SJSA1 (cell line): ENCODE results near the gene CTPS2. TPM values are rescaled to one million over a fixed set of nuclear protein-coding genes. Genes with fewer than 3 reads are reported as not detected.

ENCODE experiments used
- DNase-seq, 2 experiments: peaks; one replicate each; pipeline ENCODE4 v3.0.0-alpha.2; 2015 to 2020; ENCODE audit warnings: low spot score in 2 of 2, low read depth in 1 of 2
- H3K27ac ChIP-seq: fragments of 250-450 bp; sonication (Bioruptor Pico); 2 replicates; pipeline ENCODE4 v1.5.1; 2020; ENCODE audit warnings: mild to moderate bottlenecking, moderate library complexity
- H3K27me3 ChIP-seq: fragments of 250-450 bp; sonication (Bioruptor Pico); replicated peaks from 2 replicates; pipeline ENCODE4 v1.5.1; 2020; ENCODE audit warnings: mild to moderate bottlenecking, moderate library complexity
- H3K36me3 ChIP-seq: fragments of 250-450 bp; sonication (Bioruptor Pico); 2 replicates; pipeline ENCODE4 v1.5.1; 2020; ENCODE audit warnings: mild to moderate bottlenecking
- H3K4me1 ChIP-seq: fragments of 250-450 bp; sonication (Bioruptor Pico); replicated peaks from 2 replicates; pipeline ENCODE4 v1.6.1; 2021; ENCODE audit warnings: mild to moderate bottlenecking
- H3K4me3 ChIP-seq: fragments of 250-450 bp; sonication (Bioruptor Pico); 2 replicates; pipeline ENCODE4 v1.5.1; 2020; ENCODE audit warnings: mild to moderate bottlenecking
- H3K9me3 ChIP-seq: fragments of 250-450 bp; sonication (Bioruptor Pico); replicated peaks from 2 replicates; pipeline ENCODE4 v1.5.1; 2020; ENCODE audit warnings: mild to moderate bottlenecking
- total RNA-seq: library from RNA; depleted of rRNA; stranded (reverse); fragments of >200 nt; shearing (Covaris generic); gene quantifications from 2 replicates; pipeline ENCODE4 v1.2.3, GENCODE V29; 2014

Gene CTPS2
- total RNA-seq, 1 experiment from 2014 or later: 8.4 TPM

GRCh38 chrX:16662402-16662801 is 50.1 kb downstream of the CTPS2 start:
- Histone ChIP-seq H3K27ac (no peak overlapping the region), H3K4me1 (peaks cover 60% of the 10 kb centered on the region), H3K27me3 (no peaks in the 10 kb centered on the region), H3K4me3 (no peak overlapping the region), H3K9me3 (no peaks in the 10 kb centered on the region), H3K36me3 (no peaks in the 10 kb centered on the region; the same call in 1 of the 2 replicates)
- DNase-seq: no peak

GRCh38 chrX:16661495-16661894 is 51.0 kb downstream of the CTPS2 start:
- Histone ChIP-seq H3K27ac (no peak overlapping the region), H3K4me3 (no peak overlapping the region), H3K36me3 (no peaks in the 10 kb centered on the region; the same call in 1 of the 2 replicates), H3K4me1 (peaks cover 54% of the 10 kb centered on the region), H3K9me3 (no peaks in the 10 kb centered on the region), H3K27me3 (no peaks in the 10 kb centered on the region)
- DNase-seq: no peak

GRCh38 chrX:16659321-16659720 is 53.1 kb downstream of the CTPS2 start:
- Histone ChIP-seq H3K27ac (peak overlapping the region; percentile 94), H3K4me1 (peaks cover 33% of the 10 kb centered on the region), H3K9me3 (no peaks in the 10 kb centered on the region), H3K27me3 (no peaks in the 10 kb centered on the region), H3K4me3 (no peak overlapping the region), H3K36me3 (no peaks in the 10 kb centered on the region; the same call in 1 of the 2 replicates)
- peak in 1 of 2 experiments; percentile 58 for DNase-seq

GRCh38 chrX:16658284-16658683 is 54.2 kb downstream of the CTPS2 start:
- H3K27me3 ChIP-seq: no peaks in the 10 kb centered on the region
- no peaks in the 10 kb centered on the region; the same call in 1 of the 2 replicates for H3K36me3 ChIP-seq
- no peak overlapping the region for H3K4me3 ChIP-seq
- no peaks in the 10 kb centered on the region for H3K9me3 ChIP-seq
- peaks cover 29% of the 10 kb centered on the region for H3K4me1 ChIP-seq
- peak; percentile 45 to 86 for DNase-seq
- H3K27ac ChIP-seq: peak overlapping the region; percentile 94

GRCh38 chrX:16654093-16654492 is 58.4 kb downstream of the CTPS2 start:
- Histone ChIP-seq H3K4me1 (peaks cover 20% of the 10 kb centered on the region), H3K27ac (no peak overlapping the region), H3K36me3 (no peaks in the 10 kb centered on the region), H3K9me3 (no peaks in the 10 kb centered on the region), H3K27me3 (no peaks in the 10 kb centered on the region), H3K4me3 (no peak overlapping the region)
- DNase-seq: no peak

GRCh38 chrX:16653424-16653823 is 59.0 kb downstream of the CTPS2 start:
- Histone ChIP-seq H3K4me3 (no peak overlapping the region), H3K27me3 (no peaks in the 10 kb centered on the region), H3K9me3 (no peaks in the 10 kb centered on the region), H3K27ac (no peak overlapping the region), H3K36me3 (no peaks in the 10 kb centered on the region), H3K4me1 (peaks cover 13% of the 10 kb centered on the region)
- no peak for DNase-seq

- Histone ChIP-seq H3K4me3 (no peak overlapping the region), H3K36me3 (no peaks in the 10 kb centered on the region), H3K27me3 (no peaks in the 10 kb centered on the region), H3K27ac (no peak overlapping the region), H3K4me1 (peaks cover 4% of the 10 kb centered on the region), H3K9me3 (no peaks in the 10 kb centered on the region)
- no peak for DNase-seq
Measured at GRCh38 chrX:16651391-16652024, 61.0 kb downstream of the CTPS2 start.

GRCh38 chrX:16649858-16650257 is 62.6 kb downstream of the CTPS2 start, which contains the start of gene S100G:
Gene S100G, plus strand, starts transcription at chrX:16650158. Its CDS starts 849 bp downstream, at chrX:16651007.
- H3K4me1 ChIP-seq: peaks cover 4% of the 10 kb centered on the region
- DNase-seq: no peak
- H3K4me3 ChIP-seq: no peak within 1 kb of the TSS
- H3K9me3 ChIP-seq: no peaks in the 10 kb centered on the region
- no peaks in the 10 kb centered on the region for H3K36me3 ChIP-seq
- H3K27ac ChIP-seq: no peak within 1 kb of the TSS
- H3K27me3 ChIP-seq: no peaks in the 10 kb centered on the region

- no peak for DNase-seq
- no peak overlapping the region for H3K4me3 ChIP-seq
- no peaks in the 10 kb centered on the region for H3K36me3 ChIP-seq
Measured at GRCh38 chrX:16646366-16647138, 65.9 kb downstream of the CTPS2 start.

GRCh38 chrX:16643176-16643575 is 69.3 kb downstream of the CTPS2 start:
- Histone ChIP-seq H3K4me1 (no peaks in the 10 kb centered on the region; the same call in 1 of the 2 replicates), H3K27ac (no peak overlapping the region), H3K36me3 (no peaks in the 10 kb centered on the region), H3K9me3 (no peaks in the 10 kb centered on the region), H3K4me3 (no peak overlapping the region), H3K27me3 (no peaks in the 10 kb centered on the region)
- no peak for DNase-seq

More at GRCh38 chrX:16646366-16647138, 65.9 kb downstream of the CTPS2 start:
- H3K4me1 ChIP-seq: no peaks in the 10 kb centered on the region; the same call in 1 of the 2 replicates
- no peak overlapping the region for H3K27ac ChIP-seq
- no peaks in the 10 kb centered on the region for H3K9me3 ChIP-seq
- H3K27me3 ChIP-seq: no peaks in the 10 kb centered on the region

GRCh38 chrX:16640823-16641222 is 71.6 kb downstream of the CTPS2 start:
- Histone ChIP-seq H3K27me3 (no peaks in the 10 kb centered on the region), H3K9me3 (no peaks in the 10 kb centered on the region), H3K4me3 (no peak overlapping the region), H3K27ac (no peak overlapping the region), H3K4me1 (no peaks in the 10 kb centered on the region; the same call in 1 of the 2 replicates), H3K36me3 (no peaks in the 10 kb centered on the region)
- no peak for DNase-seq

- Histone ChIP-seq H3K4me3 (no peak overlapping the region), H3K27me3 (no peaks in the 10 kb centered on the region), H3K27ac (no peak overlapping the region), H3K4me1 (no peaks in the 10 kb centered on the region; the same call in 1 of the 2 replicates), H3K9me3 (no peaks in the 10 kb centered on the region), H3K36me3 (no peaks in the 10 kb centered on the region)
- DNase-seq: no peak
Measured at GRCh38 chrX:16639966-16640365, 72.5 kb downstream of the CTPS2 start.

GRCh38 chrX:16638533-16638932 is 73.9 kb downstream of the CTPS2 start:
- DNase-seq: no peak
- H3K9me3 ChIP-seq: no peaks in the 10 kb centered on the region
- no peaks in the 10 kb centered on the region for H3K36me3 ChIP-seq
- H3K27ac ChIP-seq: no peak overlapping the region
- H3K4me1 ChIP-seq: no peaks in the 10 kb centered on the region; the same call in 1 of the 2 replicates
- no peak overlapping the region for H3K4me3 ChIP-seq
- H3K27me3 ChIP-seq: no peaks in the 10 kb centered on the region

- Histone ChIP-seq H3K27ac (no peak overlapping the region), H3K36me3 (no peaks in the 10 kb centered on the region), H3K27me3 (no peaks in the 10 kb centered on the region), H3K9me3 (no peaks in the 10 kb centered on the region), H3K4me3 (no peak overlapping the region), H3K4me1 (no peaks in the 10 kb centered on the region)
- DNase-seq: no peak
Measured at GRCh38 chrX:16635596-16635995, 76.9 kb downstream of the CTPS2 start.
